ENCODE data around the gene RPS19BP1.

RPS19BP1 gene

GRCh38 chr22:39488563-39489083 lies 43.9 kb downstream of the RPS19BP1 start:
- ATAC-seq, result no peak

GRCh38 chr22:39487826-39488520 lies 44.6 kb downstream of the RPS19BP1 start:
- ATAC-seq, result no peak

- no peak for ATAC-seq
Measured at GRCh38 chr22:39486951-39487825, 45.4 kb downstream of the RPS19BP1 start.

GRCh38 chr22:39482768-39483167 lies 49.8 kb downstream of the RPS19BP1 start:
- ATAC-seq, result no peak

DNA sequence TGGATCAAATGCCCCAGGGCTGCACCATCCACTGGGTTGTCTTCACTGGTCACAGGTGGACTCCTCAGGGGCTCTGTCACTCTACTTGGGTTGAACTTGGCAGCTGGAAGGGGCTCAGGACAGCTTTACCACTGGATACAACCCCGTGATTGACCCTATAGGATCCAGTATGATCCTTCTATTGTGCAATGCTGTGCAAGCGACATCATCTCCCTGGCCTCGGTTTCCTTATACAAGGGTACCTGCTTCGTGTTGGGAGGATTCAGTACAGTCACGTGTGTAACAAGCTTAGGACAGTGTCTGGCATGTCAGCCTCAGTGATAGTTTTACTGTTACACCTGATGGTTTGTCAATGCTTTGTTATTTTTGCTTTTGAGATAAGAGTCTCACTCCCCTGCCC lies 51.0 kb downstream of the RPS19BP1 start:
- no peak for ATAC-seq

GRCh38 chr22:39481054-39481453 lies 51.5 kb downstream of the RPS19BP1 start:
- ATAC-seq, result no peak

- no peak for ATAC-seq
Measured at GRCh38 chr22:39480557-39480956, 52.0 kb downstream of the RPS19BP1 start.

DNA sequence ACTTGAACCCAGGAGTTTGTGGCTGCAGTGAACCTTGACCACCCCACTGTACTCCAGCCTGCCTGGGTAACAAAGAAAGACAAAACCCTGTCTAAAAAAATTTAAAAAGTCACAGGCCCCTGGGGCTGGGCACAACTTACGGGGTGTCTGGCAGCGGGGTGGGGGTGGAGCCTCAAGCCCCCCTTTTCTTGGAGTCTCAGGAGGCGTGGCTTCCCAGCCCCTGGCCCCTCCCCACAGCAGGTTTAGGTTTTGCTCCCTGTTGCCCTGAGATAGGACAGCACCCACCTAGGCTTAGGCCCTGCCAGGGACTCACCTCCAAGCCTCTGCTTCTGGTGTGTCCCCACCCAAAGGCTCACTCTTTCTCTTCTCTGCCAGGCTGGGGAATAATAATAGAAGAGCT lies 53.3 kb downstream of the RPS19BP1 start:
- ATAC-seq, result no peak
